Sigmoid colon (tissue), 3 donors: Measurements from ENCODE around the gene CAMKK2.
"Not testable (repeated sequence)": the region's sequence is repeated elsewhere in the genome, so short reads cannot be mapped to it uniquely, and the experiment has no call there.

Source experiments
- CTCF ChIP-seq, 4 experiments: fragments of 450-650 bp in 3 of 4; fragments of 200-600 bp in 1 of 4; IDR thresholded peaks; one replicate each; pipeline ENCODE4 v1.5.1; 2016 to 2019; ENCODE audit warnings: antibody characterized with exemption in 4 of 4, mild to moderate bottlenecking in 3 of 4, moderate library complexity in 2 of 4
- POLR2A ChIP-seq, 2 donors: fragments of 450-650 bp; IDR thresholded peaks; one replicate each; pipeline ENCODE4 v1.6.1; 2016; ENCODE audit warnings: antibody characterized with exemption in 2 of 2, mild to moderate bottlenecking in 2 of 2, moderate library complexity in 2 of 2

GRCh38 chr12:121229826-121230537 is 66.5 kb downstream of the CAMKK2 start:
- TF ChIP-seq CTCF (IDR thresholded peaks at IDR 0.05): peak; percentile 43 to 94 (median 74)
- not testable (repeated sequence) for TF ChIP-seq POLR2A (IDR thresholded peaks at IDR 0.05)
